ENCODE data around the gene PRICKLE4. TPM values are rescaled to one million over a fixed set of nuclear protein-coding genes. Genes with fewer than 3 reads are reported as not detected.

PRICKLE4 gene
- total and polyA plus RNA-seq, 10 donors, result 0.41 to 32.8 (median 10.6) TPM

DNA sequence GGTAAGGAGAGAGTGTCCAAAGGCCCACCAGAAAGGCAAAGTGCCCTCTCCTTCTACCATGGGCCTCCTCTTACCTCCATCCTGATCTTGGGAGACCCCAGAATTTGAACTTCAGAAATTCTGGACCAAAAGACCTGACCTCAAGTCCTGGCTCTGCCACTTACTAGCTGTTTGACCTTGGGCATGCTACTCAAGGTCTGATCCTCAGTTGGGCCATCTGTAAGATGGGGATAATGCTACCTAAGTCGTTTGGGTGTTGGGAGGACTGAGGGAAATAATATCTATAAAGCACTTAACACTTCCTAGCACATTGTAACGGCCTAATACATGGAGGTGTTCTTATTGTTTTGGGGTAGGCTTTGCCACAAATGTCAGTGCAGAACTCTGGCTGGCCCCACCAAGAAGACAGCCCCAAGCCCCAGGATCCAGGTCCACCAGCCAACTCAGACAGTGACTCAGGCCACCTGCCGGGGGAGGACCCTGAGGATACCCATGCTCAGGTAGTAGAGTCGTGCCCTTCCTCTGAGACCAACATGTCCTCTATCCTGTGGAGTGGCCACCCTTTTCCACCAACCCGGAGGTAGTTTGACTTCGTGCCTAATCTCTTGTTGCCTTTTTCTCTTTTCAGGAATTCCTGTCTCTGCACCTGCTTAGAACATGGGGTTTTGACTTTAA lies 2.7 kb downstream of the PRICKLE4 start:
- DNase-seq, result no peak
- Histone ChIP-seq H3K4me3 (peak overlapping the region in 3 of 8 donors; percentile 6 to 93 (median 81)), H3K36me3 (peaks cover 0 to 20% (median 0%) of the 10 kb centered on the region in 6 donors), H3K27ac (peak overlapping the region in 3 of 8 donors; percentile 20 to 95 (median 47)), H3K4me1 (peaks cover 26 to 86% (median 57%) of the 10 kb centered on the region in 6 donors), H3K27me3 (replicated peaks in 1 of 7) (peaks cover 0 to 7% (median 0%) of the 10 kb centered on the region in 7 donors), H3K9me3 (no peaks in the 10 kb centered on the region)
- WGBS, 5 donors, result 73 to 78% (median 76%) methylated on average over 5 to 6 of the region's 6 CpGs
- no peak for TF ChIP-seq POLR2A (IDR thresholded peaks at IDR 0.05)
- TF ChIP-seq, protein P1, sequence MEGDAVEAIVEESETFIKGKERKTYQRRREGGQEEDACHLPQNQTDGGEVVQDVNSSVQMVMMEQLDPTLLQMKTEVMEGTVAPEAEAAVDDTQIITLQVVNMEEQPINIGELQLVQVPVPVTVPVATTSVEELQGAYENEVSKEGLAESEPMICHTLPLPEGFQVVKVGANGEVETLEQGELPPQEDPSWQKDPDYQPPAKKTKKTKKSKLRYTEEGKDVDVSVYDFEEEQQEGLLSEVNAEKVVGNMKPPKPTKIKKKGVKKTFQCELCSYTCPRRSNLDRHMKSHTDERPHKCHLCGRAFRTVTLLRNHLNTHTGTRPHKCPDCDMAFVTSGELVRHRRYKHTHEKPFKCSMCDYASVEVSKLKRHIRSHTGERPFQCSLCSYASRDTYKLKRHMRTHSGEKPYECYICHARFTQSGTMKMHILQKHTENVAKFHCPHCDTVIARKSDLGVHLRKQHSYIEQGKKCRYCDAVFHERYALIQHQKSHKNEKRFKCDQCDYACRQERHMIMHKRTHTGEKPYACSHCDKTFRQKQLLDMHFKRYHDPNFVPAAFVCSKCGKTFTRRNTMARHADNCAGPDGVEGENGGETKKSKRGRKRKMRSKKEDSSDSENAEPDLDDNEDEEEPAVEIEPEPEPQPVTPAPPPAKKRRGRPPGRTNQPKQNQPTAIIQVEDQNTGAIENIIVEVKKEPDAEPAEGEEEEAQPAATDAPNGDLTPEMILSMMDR (IDR thresholded peaks at IDR 0.05 in 8 of 11, conservative IDR thresholded peaks at IDR 0.05 in 3 of 11), result no peak
- no peak for TF ChIP-seq POLR2AphosphoS5 (IDR thresholded peaks at IDR 0.05)
- intact Hi-C loops (cut with DNase I; ENCODE audit: low total_unique reads), result loop anchor here (5.0 kb wide), 1 partner anchor 264 kb away; no protein-coding TSS in a partner anchor

DNA sequence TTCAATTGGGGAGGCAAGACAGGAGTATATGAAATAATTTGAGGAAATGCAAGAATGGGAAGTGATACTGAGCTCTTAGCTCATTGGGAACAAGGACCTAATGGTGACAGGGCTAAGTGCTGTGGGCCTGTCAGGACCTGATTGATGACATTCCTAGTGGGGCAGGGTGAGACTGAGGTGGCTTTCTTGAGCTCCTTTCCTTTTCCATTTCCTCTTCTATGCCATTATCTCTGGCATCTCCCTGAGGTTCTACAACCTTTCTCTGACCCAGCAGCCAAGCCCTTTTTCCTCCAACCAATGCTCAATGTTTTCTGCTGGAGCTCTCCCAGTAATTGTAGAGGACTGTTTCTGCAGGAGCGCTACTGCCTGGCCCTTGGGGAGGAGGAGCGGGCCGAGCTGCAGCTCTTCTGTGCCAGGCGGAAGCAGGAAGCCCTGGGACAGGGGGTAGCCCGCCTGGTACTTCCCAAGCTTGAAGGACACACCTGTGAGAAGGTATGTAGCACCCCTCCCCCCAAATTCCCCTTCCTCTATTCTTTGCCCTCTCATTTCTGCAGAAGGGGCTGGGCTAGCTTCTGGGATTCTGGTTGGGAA lies 4.1 kb downstream of the PRICKLE4 start:
- peak overlapping the region in 4 of 8 donors; percentile 37 to 98 (median 96) for H3K27ac ChIP-seq
- H3K4me3 ChIP-seq, result peak overlapping the region in 2 of 8 donors; percentile 79 to 91
- intact Hi-C loops (cut with DNase I; ENCODE audit: low total_unique reads), result loop anchor here (5.0 kb wide), 1 partner anchor 263 kb away; no protein-coding TSS in a partner anchor
- H3K27me3 ChIP-seq (replicated peaks in 1 of 7), result peaks cover 0 to 7% (median 0%) of the 10 kb centered on the region in 7 donors
- WGBS, 5 donors, result 62 to 78% (median 65%) methylated on average over 5 of the region's 5 CpGs
- H3K4me1 ChIP-seq, result peaks cover 26 to 88% (median 59%) of the 10 kb centered on the region in 6 donors
- no peak for TF ChIP-seq POLR2AphosphoS5 (IDR thresholded peaks at IDR 0.05)
- TF ChIP-seq, protein P1 (IDR thresholded peaks at IDR 0.05 in 8 of 11, conservative IDR thresholded peaks at IDR 0.05 in 3 of 11), result no peak
- H3K9me3 ChIP-seq, result no peaks in the 10 kb centered on the region
- peaks cover 0 to 32% (median 8%) of the 10 kb centered on the region in 6 donors for H3K36me3 ChIP-seq
- DNase-seq, result no peak

DNA sequence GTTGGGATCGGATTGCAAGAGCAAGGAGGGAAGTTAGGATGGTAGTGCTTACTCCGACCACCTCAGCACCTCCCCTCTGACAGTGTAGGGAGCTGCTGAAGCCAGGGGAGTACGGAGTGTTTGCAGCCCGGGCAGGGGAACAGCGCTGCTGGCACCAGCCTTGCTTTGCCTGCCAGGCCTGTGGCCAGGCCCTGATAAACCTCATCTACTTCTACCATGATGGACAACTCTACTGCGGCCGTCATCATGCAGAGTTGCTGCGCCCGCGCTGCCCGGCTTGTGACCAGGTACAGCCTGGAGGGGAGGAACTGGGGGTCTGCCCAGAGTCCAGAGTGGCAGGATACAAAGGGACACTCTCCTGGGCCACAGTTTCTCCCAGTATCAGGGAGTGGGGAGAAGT lies 4.7 kb downstream of the PRICKLE4 start:
- Histone ChIP-seq H3K4me3 (peak overlapping the region in 2 of 8 donors; percentile 79 to 91), H3K27ac (peak overlapping the region in 5 of 8 donors; percentile 92 to 98 (median 95)), H3K36me3 (peaks cover 0 to 37% (median 14%) of the 10 kb centered on the region in 6 donors), H3K4me1 (peaks cover 26 to 90% (median 61%) of the 10 kb centered on the region in 6 donors), H3K27me3 (replicated peaks in 1 of 7) (peaks cover 0 to 7% (median 0%) of the 10 kb centered on the region in 7 donors), H3K9me3 (no peaks in the 10 kb centered on the region)
- WGBS, 5 donors, result 77 to 90% (median 83%) methylated on average over 11 of the region's 11 CpGs
- intact Hi-C loops (cut with DNase I; ENCODE audit: low total_unique reads), result no loop called here
- DNase-seq, result peak; percentile 80
- TF ChIP-seq POLR2AphosphoS5 (IDR thresholded peaks at IDR 0.05) (peak in 2 of 3 donors; percentile 5 to 8), POLR2A (IDR thresholded peaks at IDR 0.05) (no peak)
- TF ChIP-seq, protein P1 (IDR thresholded peaks at IDR 0.05 in 8 of 11, conservative IDR thresholded peaks at IDR 0.05 in 3 of 11), result no peak

Measured in spleen (tissue), 11 donors.